Measurements from ENCODE around the gene CCNK. TPM values are rescaled to one million over a fixed set of nuclear protein-coding genes. Genes with fewer than 3 reads are reported as not detected.
A peak's percentile ranks its signal among the peaks of the same experiment; 100 is the strongest.

The CCNK gene
- total RNA-seq, 1 experiment from 2014 or later, result 80.1 TPM

DNA sequence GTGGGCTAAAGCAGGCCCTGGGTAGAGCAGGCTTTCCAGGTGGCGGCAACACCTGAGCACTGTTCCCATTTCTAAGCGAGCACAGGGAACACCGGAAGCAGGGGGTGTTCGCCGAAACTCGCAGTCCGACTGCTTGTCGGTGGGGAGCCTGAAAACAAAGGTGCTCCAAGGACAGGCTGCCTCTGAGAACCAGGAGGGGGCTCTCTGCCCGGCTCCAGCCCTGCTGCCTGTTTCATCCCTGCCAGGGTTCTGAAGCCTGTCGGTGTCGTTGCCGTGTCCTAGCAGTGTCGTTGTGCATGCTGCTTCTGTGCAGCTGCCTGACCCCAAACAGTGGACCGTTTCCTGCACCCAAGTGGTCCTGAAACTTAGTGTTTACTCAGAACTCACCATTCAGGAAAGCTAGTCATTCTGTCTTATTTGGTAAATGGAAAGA is 21.8 kb downstream of the CCNK start:
- H2BK12ac ChIP-seq (ENCODE audit: insufficient read length, low read depth, low read length), result no peak overlapping the region

More for the DNA sequence above, 21.8 kb downstream of the CCNK start:
- Histone ChIP-seq H3K27ac (ENCODE audit: insufficient read length, low read depth, low read length) (peak overlapping the region; percentile 2), H2BK120ac (ENCODE audit: low read depth, low read length, poor library complexity, severe bottlenecking) (no peak overlapping the region), H3K27me3 (ENCODE audit: insufficient read depth, low read length) (no peaks in the 10 kb centered on the region), H3K14ac (ENCODE audit: insufficient read depth, low read length) (no peak overlapping the region), H4K91ac (ENCODE audit: insufficient read length, low read depth, low read length) (no peak overlapping the region), H4K20me1 (ENCODE audit: control insufficient read depth, insufficient read depth, insufficient read length) (no peaks in the 10 kb centered on the region), H3K23me2 (ENCODE audit: insufficient read length, low read depth, low read length, poor library complexity, severe bottlenecking) (no peaks in the 10 kb centered on the region), H2BK20ac (ENCODE audit: low read depth, low read length, poor library complexity, severe bottlenecking) (no peak overlapping the region), H3K56ac (ENCODE audit: insufficient read length, low read depth, low read length) (no peak overlapping the region), H4K8ac (replicated peaks; ENCODE audit: insufficient read length, low read depth, low read length) (no peak overlapping the region), H3T11ph (ENCODE audit: low read length) (no peak overlapping the region), H3K79me2 (ENCODE audit: insufficient read depth, low read length) (no peaks in the 10 kb centered on the region), H2BK15ac (ENCODE audit: low read depth, low read length) (no peak overlapping the region), H2AK5ac (ENCODE audit: insufficient read length, low read length) (no peak overlapping the region), H3K23ac (ENCODE audit: insufficient read length, low read depth, low read length) (no peak overlapping the region), H3K79me1 (ENCODE audit: insufficient read depth, low read depth, low read length, poor library complexity, severe bottlenecking) (no peaks in the 10 kb centered on the region), H3K4ac (ENCODE audit: low read depth, low read length) (no peak overlapping the region), H2AFZ (ENCODE audit: low read length) (no peak overlapping the region), H3K9ac (ENCODE audit: extremely low read depth, insufficient read length, low read length) (no peak overlapping the region), H3K18ac (ENCODE audit: insufficient read length, low read depth, low read length) (peak overlapping the region; percentile 18), H3K4me2 (ENCODE audit: insufficient read depth, insufficient read length, low read length) (no peak overlapping the region), H3K9me3 (ENCODE audit: control insufficient read depth, low read depth, low read length) (no peaks in the 10 kb centered on the region), H3K4me1 (ENCODE audit: insufficient read depth, low read length) (peaks cover 6% of the 10 kb centered on the region; the same call in 1 of the 2 replicates), H4K5ac (ENCODE audit: insufficient read length, low read depth, low read length) (no peak overlapping the region), H2BK5ac (ENCODE audit: insufficient read length, low read length) (no peak overlapping the region)
- peak overlapping the region in 1 of 3 experiments; percentile 92; a peak in 3 of 7 replicates for H3K27ac Mint-ChIP-seq
- H3K36me3 Mint-ChIP-seq (ENCODE audit: insufficient read depth in 1 of 3, low read depth in 3 of 3), result peaks cover 23 to 91% (median 80%) of the 10 kb centered on the region in 3 experiments; a peak in 6 of 7 replicates
- peak; percentile 87 for DNase-seq
- peak; percentile 49; the same call in 2 of the 3 replicates for TF ChIP-seq CTCF (conservative IDR thresholded peaks at IDR 0.05)
- no peaks in the 10 kb centered on the region for H3K27me3 Mint-ChIP-seq (ENCODE audit: low read depth)
- H3K4me1 Mint-ChIP-seq, result peaks cover 7 to 19% of the 10 kb centered on the region in 2 experiments
- H3K9me3 Mint-ChIP-seq, result no peaks in the 10 kb centered on the region
- WGBS (ENCODE audit: extremely low coverage, insufficient read length, low lambda C conversion rate), result no CpG with 5 or more reads among the region's 14 CpGs
- H3K4me3 Mint-ChIP-seq, result peak overlapping the region; percentile 30 to 38; a peak in 2 of 5 replicates
